Smooth muscle cell of the coronary artery (primary cell): ENCODE measurements around the gene POLR3E. TPM values are rescaled to one million over a fixed set of nuclear protein-coding genes. Genes with fewer than 3 reads are reported as not detected.

ENCODE experiments used
- total RNA-seq: library from RNA; depleted of rRNA; stranded (reverse); fragments of >200 nt; gene quantifications from 2 replicates; pipeline ENCODE4 v1.2.3, GENCODE V29; 2014; ENCODE audit warnings: low replicate concordance

The POLR3E gene, protein sequence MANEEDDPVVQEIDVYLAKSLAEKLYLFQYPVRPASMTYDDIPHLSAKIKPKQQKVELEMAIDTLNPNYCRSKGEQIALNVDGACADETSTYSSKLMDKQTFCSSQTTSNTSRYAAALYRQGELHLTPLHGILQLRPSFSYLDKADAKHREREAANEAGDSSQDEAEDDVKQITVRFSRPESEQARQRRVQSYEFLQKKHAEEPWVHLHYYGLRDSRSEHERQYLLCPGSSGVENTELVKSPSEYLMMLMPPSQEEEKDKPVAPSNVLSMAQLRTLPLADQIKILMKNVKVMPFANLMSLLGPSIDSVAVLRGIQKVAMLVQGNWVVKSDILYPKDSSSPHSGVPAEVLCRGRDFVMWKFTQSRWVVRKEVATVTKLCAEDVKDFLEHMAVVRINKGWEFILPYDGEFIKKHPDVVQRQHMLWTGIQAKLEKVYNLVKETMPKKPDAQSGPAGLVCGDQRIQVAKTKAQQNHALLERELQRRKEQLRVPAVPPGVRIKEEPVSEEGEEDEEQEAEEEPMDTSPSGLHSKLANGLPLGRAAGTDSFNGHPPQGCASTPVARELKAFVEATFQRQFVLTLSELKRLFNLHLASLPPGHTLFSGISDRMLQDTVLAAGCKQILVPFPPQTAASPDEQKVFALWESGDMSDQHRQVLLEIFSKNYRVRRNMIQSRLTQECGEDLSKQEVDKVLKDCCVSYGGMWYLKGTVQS
- 53.4 and 86.8 TPM in 2 replicates for total RNA-seq

DNA sequence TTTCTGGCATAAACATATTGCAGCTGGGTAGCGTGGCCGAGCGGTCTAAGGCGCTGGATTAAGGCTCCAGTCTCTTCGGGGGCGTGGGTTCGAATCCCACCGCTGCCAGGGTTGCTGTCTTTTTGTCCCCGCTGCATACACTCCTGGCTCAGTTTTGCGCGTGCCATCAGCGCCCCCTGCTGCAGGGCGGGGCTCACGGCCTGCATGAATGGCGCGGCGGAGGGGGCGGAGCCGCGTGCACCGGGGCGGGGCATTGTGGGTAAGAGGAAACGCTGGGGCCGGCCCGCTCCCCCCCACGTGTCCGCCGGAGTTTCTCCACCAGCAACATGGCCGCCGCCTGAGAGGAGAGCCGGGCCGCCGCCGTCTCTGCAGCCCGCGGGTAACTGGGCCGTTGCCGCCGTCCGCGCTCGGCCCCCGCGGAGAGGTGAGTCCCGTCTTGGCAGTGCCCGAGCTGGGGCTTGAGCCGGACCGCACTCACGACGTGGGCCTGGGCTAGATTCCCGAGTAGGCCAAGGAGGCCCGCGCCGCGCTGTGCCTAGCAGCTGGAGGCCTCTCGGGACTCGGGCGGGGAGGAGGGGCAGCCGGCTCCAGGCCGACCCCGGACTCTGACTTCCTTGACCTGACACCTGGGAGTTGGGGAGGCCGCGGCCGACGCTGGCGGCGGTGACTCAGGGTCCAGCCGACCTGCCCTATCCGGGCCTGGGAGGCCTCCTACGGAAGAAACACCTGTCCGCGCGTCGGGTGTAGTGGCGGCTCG lies at the start of gene POLR3E:
POLR3E (plus strand) TSS at position 296 of the 757 bp plus-strand sequence. CDS start 5,560 bp downstream, outside the sequence.

DNA sequence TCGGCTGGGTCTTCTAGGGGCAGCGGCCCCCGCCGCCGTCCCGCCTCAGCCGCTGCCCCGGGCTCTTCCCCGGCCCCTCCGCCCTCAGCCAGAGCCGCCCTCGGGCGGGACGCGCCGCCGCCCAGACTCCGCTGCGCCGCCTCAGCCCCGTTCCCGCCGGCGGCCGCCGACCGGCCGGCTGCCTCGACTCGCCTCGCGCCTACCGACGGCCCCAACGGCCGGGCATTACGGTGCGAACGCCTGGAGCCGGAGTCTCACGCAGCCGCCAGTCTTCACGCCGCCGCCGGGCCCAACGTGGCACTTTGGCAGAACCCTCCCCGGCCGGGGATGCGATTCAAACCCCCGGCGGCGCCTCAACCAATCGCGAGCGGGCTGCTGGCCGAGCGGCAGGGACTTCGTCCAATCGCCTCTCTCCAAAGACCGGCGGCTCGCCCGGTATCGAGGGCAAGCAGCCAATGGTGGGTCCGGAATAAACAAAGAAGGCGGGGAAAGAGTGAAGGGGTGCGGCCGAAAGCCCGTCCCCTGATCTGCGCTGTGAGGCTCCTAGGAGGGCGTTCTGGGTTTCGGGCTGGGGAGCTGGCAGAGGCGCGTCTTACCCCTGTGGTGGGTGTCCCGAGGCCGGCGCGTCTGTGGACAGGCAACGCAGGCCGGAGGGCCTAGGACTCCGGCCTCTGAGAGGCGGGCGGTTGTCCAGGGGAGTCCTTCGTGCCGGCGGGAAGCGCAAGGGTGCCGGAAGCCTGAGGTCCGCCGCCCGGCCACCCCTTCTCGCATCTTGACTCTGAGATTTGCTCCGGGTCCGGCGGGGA lies 77.3 kb downstream of the POLR3E start, which contains the start of gene CDR2:
CDR2 (minus strand) TSS at position 309 of the 806 bp plus-strand sequence. CDS start 310 bp downstream, outside the sequence.

Other genes with a start within 250 kb of the POLR3E start
- gene VWA3A, start 204.9 kb upstream of the POLR3E start, total RNA-seq, result not detected in 2 replicates
- gene SDR42E2, start 134.9 kb upstream of the POLR3E start, total RNA-seq, result 0.08 TPM in 1 of 2 replicates, not detected in the other
- gene EEF2K, start 91.1 kb upstream of the POLR3E start, total RNA-seq, result 19.7 and 29.4 TPM in 2 replicates
- 18.4 and 54.6 TPM in 2 replicates for gene CDR2, start 77.2 kb downstream of the POLR3E start, total RNA-seq
- 37.8 and 44.0 TPM in 2 replicates for gene NPIPB5, start 213.5 kb downstream of the POLR3E start, total RNA-seq